Occipital lobe (tissue), 2 donors: ENCODE results near the gene EGF. TPM values are rescaled to one million over a fixed set of nuclear protein-coding genes. Genes with fewer than 3 reads are reported as not detected.

Source experiments
- DNase-seq: peaks from one replicate; lab custom pipeline; 2025; lab: John Stamatoyannopoulos, UW
- total RNA-seq: library from RNA; depleted of rRNA; stranded (reverse); fragments of >200 nt; gene quantifications from one replicate; pipeline ENCODE4 v1.2.3, GENCODE V29; 2014

The EGF gene
- total RNA-seq, 1 donor from 2014 or later = 1.7 TPM

DNA sequence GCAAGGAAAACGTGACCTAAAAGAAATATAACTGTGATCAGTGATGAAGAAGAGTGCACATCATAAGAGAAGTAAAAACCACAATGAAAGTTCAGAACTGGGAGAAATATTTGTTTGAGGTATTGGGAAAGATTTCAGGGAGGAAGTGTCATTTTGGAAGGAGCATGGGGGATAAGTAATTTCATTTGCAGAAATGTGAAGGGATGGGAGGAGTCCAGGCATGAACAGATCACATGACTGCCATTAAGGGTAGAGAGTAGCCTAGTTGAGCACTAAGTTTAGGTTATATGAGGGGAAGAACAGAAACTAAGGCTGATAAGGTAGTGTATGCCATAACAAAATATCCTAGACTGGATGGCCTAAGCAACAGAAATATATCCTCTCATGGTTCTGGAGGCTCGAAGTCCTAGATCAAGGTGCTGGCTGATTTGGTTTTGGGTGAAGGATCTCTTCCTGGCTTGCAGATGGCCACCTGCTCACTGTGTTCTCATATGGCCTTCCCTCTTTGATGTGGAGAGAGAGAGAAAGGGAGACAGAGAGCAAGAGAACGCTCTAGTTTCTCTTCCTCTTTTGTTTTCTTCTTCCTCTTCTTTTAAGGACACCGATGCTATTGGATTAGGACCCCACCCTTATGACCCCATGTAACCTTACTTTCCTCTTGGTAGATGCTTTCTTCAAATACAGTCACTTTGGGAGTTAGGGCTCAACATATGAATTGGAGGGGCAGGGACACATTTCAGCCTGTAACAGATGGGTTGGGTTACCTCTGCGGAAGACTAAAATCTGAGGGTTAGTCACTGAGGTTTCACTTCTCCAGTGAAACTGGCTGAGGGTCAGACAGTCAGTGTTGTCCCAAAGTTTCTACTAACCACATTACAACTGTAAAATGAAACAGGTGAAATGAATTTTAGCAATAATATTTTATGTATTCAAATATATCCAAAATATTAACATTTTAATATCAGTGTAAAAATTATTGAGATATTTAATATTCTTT is 77.9 kb downstream of the EGF start:
- DNase-seq = no peak

DNA sequence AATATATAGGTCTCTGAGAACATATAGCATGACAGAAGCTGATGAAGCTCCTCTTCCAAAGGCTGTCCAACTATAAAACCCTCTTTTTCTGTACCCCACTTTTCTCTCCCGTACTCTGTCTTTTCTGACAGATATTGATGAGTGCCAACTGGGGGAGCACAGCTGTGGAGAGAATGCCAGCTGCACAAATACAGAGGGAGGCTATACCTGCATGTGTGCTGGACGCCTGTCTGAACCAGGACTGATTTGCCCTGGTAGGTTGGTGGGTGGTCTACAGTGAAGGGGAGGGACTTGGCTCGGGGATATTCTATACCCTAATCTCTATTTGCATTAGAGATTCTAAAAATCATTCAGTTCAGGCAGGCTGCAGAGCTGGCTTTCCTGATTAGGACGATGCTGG is 80.4 kb downstream of the EGF start:
- no peak for DNase-seq

DNA sequence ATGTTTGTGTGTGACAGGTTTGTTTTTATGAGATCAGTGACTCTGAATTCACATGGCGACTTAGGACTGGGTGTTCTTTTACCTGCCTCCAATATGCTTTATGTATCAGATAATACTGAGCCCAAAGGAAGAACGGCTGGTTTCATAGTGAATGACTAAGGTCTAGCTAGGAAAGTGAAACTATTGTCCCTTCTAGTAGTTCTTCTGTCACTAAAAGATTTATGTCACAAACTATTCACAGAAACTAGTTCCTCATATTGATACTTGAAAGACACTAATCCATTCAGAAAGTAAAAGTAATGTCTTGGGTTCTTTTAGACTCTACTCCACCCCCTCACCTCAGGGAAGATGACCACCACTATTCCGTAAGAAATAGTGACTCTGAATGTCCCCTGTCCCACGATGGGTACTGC is 81.7 kb downstream of the EGF start:
- no peak for DNase-seq

DNA sequence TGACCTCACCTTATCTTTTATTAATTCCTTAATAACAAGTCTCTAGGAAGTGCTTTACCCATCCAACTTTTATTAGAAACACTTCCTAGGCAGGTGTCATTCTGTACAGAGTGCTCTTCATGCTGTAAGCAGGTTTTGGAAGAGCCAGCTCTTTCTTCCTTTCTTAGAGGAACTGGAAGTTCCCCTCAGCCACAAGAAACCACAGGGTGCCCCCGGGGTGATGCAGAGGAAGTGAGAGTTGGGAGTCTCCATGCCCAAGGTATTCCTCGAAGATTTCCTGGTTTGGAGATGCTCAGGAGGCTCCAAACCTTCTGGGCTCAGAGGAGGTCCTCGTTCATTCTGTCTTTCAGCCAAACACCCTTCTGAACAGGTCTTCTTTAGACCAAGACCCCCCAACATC is 83.8 kb downstream of the EGF start:
- DNase-seq = no peak

DNA sequence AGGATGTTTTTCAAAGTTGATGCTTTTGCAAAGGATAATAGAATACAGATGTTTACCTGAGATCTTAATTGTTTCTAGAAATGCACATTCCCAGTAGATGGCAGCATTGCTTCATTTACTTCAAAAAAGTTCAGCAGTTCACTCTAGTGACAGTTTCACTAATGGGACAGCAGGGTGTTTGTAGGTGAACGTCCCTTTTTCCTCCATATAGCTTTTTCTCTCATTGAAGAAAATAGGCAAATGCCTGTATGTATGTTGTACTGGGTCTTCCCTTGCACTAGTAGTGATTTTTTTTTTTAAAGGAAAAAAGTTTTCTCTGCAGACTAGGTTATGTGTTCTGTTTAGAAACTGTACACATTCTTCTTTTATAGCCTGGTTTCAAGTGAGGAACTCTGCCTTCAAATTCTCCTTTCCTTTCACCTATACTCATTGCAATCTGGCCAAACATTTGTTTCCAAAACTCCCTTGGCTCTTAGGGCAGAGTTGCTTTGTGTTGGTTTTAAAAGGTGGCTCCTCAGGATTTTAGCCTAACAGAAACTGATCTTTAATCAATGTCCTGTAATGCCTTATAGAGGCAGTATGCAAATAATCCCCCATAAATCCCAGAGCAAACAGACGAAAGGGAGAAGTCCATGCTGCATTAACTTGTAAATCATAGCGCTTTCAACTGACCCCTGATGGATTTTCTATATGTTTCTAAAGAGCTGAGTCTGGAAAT is 86.3 kb downstream of the EGF start:
- DNase-seq = no peak

DNA sequence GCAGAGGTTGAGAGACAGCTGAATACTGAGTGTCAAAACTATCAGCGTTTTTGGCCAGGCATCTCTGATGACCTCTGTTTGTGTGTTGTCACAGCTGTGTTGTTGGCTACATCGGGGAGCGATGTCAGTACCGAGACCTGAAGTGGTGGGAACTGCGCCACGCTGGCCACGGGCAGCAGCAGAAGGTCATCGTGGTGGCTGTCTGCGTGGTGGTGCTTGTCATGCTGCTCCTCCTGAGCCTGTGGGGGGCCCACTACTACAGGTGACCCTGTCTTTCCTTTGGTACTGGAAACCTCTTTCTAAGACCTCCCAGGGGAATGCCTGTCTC is 86.9 kb downstream of the EGF start:
- DNase-seq = no peak

DNA sequence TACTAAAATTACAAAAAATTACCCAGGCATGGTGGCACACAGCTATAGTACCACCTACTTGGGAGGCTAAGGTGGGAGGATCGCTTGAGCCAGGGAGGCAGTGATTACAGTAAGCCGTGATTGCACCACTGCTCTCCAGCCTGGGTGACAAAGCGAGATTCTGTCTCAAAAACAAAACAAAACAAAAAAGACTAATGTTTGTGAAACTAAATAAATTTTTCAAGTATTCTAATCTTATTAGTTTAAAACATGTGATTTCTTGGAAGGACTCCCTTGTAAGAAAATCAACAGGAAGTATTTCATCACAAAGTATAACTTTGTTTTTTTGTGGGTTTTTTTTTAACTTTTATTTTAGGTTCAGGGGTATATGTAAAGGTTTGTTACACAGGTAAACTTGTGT is 89.6 kb downstream of the EGF start:
- no peak for DNase-seq

DNA sequence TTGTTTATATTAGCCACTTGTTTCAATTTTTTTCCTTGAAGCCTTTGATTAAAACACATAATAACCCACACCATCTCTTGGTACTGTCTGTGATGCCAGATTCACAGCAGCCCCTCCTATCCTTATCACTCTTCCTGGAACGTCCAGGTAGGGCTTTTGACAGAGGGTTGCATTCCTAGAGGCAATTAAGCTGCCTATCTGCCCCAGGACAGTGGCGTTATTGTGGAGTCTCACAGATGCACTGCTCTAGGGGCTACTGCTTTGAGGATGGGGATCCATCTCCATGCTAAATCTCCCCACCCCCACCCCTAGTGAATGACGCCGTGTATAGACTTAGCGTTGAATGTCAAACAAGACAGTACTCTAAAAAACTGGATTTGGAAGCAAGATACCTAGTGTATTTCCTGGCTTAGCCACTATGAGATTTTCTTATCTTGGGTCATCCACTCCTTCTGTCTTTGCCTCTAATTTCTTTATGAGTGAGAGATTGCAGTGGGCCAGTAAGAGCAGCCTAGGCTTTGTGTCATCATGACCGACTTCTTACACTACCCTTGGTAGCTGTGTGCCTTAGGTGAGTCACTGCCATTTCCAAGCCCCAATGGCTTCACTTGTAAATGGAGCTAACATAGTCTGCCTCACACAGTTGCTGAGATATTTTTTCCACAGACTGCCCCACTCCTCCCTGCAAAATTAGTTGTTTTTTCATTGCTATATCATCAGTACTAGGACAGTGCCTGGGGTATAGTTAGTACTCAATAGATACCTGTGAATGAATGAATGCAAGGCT is 90.9 kb downstream of the EGF start:
- DNase-seq = no peak

DNA sequence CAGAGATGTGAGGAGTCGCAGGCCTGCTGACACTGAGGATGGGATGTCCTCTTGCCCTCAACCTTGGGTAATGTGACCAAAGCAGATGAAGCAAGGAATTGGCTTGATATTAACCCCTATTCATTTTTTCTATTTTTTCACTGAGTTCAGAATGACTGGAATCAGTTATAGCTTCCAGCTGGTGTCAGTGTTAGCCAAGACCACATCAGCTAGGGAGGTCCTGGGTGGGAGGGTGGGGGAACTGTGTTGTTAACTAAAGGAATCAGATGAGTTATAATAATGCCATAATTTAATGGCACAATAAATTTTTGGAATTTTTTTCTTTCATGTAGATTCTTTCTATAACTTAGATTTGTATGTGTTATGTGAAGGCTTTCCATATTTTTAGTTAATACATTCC is 91.9 kb downstream of the EGF start:
- DNase-seq = no peak

DNA sequence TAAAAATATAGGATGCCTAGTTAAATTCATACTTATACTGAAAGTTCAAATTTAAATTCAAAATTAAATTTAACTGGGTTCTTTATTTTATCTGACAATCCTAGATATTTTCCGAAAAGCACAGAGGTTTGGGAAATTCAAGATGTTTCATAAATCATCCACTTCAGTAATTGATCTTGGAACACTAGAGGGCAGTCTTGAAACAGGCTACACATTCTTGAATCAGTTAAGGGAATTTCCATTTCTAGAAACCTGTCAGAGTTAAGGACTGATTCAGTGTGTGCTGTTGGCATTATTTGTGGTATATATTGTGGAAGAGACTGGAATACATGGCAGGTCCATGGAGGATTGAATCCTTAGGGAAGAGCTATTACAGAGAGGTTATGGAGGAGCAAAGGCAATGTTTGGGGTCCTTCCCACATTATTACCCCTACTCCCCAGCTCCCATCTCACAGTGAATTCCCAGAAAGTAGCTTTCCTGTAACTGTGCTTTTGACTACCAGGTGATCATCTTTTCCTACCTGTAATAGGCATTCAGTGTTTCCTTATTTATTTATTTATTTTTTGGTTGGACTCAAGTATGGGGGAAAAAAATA is 92.9 kb downstream of the EGF start:
- DNase-seq = no peak

DNA sequence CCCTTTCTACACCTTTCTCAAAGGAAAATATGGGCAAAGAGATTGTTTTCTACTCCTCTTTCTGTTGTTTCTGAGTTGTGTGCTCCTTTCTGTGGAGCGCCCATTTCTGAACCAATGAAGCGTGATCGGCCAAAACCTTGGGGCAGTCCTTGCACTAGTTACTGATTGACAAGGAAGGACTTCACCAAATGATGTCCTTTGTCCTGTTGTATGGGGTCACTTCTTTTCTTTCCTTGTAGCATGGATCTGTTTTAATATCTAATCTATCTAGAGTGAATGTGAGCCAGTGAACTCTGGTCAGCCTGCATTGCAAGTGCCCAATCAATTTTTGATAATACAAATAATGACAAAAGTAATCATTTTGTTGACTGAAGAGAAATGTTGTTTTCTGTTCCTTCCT is 94.5 kb downstream of the EGF start:
- DNase-seq = no peak

DNA sequence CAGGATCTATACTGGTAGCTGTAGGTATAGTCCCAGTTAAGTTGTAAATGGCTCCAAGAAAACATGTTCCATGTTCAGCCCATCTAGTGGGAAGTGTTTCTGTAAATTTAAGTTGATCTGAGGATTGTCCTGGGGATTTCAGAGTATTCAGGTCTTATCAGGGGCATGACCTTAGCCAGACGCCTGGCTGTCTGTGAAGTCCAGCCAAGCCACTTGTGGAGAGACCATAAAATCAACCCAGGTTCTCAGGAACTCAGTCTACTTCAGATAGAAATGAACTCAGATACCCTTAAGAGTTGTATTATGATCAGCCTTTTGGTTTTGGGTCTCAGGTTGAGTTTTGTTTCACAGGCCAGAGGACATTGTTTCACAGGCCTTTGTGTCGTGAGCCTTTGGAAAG is 95.9 kb downstream of the EGF start:
- no peak for DNase-seq

DNA sequence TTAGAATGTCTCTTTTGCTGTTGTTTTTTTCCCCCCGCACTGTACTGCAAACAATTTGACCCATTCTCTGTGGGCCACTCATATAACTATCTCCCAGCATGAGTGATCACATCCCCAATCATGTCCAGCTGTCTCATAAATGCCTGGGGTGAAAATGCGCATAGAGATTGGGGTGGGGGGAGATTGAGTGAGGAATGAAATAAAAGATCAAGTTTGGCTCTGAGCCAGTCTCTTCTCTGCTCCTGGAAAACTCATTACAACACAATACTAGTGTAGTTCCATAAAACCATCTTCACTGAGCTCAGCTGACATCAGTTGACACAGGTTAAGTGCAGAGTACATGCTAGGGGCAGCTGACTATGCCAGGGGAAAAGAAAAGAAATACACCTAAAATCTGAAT is 96.9 kb downstream of the EGF start:
- no peak for DNase-seq

DNA sequence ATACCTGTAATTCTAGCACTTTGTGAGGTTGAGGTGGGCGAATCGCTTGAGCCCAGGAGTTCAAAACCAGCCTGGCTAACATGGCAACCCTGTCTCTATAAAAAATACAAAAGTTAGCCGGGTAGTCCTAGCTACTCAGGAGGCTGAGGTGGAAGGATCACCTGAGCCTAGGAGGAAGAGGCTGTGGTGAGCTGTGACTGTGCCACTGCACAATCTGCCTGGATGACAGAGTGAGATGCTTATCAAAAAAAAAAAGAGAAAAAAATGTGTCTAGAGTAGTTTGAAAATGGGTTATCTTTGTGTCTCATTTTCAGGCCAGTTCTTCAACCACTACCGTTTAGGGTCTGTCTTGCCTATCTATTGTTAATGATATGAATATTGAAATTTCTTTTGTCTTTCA is 98.1 kb downstream of the EGF start:
- no peak for DNase-seq

DNA sequence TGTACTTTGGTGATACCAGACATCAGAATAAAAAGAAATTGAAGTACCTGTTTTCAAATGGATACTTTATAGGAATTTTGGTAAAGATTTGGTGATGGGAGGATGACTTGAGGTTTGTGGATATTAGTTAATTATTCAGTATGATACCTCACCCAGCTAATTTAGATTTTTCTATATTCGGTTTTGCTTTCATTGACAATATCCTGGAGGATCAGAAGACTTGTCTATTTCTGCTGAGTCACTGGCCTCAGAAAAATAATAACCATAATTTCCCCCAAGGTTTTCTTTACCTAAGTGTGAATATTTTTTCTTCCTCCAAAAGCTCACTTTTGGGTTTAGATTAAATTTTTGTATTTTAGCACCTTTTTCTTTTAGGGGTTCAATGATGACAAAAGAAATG is 100.2 kb downstream of the EGF start:
- DNase-seq = no peak

DNA sequence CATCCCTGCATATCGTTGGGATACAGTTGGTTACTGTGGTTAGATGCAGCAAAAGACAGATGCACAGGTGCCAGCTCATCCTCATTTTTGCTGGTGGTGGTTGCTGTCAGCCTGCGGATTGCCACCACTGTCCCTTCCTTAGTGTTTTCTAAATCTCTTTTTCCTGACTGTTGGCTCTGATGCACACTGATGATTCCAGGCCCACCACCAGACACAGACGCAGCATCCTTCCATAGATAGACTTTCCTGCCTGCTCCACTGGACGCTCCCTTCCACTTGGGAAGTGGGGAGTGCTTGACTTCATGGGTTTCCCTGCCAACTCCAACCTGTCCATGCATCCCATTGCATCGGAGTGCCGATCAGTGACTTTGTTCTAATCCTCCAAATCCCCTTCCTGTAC is 101.5 kb downstream of the EGF start:
- no peak for DNase-seq

DNA sequence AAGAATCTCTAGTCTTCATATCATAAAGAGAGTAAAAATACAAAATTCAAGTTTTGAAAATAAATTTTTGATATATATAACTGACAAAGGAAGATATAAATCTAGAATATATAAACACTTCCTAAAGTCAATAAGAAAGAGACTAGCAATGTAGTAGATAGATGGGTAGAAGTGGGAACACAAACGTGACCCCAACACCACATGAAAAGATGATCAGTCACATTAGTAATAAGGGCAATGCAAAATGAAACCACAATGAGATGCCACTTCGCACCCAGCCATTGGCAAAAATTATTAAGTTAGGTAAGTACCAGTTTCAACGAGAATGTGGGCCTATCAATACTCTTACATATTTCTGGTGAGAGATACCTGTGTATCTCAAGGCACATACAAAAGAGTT is 106.5 kb downstream of the EGF start:
- no peak for DNase-seq

DNA sequence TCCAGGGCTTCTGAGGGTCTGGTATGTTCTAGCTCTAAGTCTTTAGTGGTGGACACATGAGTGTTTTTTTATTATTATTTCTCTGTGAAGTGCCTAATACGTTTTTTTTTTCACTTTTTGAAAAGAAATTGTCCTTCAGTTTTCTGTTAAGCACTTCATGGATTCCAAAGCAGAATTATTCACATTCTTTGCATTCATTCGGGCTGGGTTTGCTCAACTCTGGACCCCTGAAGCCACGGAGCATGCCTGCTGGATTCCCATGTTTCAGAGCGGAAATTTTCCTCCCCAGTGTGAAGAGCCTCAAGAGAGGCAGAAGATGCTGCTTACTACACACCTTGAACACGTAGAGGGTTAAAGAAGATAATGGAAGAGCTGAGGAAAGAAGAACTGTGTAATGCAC is 107.5 kb downstream of the EGF start:
- no peak for DNase-seq

DNA sequence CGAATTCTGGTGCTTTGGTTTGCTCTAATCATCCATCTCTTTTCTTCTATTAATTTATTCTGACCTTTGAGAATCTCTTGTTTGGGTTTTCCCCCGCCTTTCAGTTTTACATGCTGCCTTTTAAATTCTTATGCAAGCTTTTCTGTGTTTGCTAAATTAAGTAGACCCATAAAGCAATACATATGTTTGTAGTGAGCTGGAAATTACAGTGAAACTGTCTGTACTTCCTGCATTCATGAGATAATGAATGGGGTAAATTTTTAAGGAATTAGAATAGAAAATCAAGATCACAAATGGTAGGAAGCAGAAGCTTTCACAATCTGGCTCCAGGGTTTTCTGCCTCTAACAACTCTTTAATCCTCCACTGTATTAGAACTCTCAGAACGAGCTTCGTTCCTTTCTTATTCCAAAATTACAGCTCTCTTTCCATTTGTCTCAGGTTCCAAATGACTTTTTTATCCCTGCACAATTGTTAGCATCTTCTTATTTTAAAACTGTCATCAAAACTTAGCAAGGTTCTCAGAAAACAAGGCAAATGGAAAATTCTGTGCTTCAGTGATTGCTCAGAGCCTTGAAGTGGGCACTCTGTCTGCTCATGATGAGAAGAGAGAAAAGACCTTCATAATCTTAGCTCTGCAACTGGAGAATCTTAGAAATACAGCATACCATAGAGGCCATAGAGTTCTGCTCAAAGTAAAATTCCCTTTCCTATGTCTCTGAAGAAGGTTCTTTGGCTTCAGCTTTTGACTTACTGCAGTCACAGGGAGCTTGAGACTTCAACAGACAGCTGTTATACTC is 108.2 kb downstream of the EGF start:
- no peak for DNase-seq

DNA sequence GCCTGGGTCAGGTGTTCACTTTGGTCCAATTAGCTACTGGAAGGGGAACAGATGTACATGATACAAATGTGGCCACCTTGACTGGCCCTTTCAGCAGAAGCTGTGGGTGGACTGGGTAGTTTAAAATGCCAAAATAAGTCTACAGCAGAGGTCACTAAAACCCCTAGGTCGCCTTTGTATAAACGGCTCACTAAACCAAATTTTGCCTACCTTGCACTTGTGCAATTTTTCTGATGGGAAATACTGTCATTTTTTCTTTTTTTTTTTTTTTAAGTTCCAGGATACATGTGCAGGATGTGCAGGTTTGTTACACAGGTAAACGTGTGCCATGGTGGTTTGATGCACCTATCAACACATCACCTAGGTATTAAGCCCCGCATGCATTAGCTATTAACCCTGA is 109.8 kb downstream of the EGF start:
- no peak for DNase-seq

DNA sequence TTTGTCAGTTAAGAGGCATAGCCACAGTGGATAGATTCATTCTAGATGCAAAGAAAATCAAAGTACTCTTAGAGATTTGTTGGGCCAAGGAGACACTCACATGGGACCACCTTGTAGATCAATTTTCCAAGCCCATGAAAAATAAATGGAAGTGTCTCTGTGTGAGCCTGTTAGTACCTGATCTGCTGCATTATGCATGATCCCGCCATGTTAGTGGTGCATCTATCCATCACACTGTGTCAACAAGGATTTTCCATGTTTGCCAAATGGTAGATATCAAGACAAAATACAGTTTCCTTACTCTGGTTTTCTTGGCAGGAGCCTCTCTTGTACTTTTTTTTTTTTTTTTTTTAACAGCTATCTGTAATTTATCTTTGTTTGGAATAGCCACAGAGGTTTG is 112.4 kb downstream of the EGF start:
- no peak for DNase-seq
